GM19438 (cell line): Measurements from ENCODE around the gene SH3D21.

Experiments
- ATAC-seq: cut with Tn5 transposase; IDR thresholded peaks from one replicate; pipeline ENCODE4 v1.9.1; 2021; ENCODE audit warnings: low read depth; ENCODE audit not compliant: unreplicated experiment

The SH3D21 gene

DNA sequence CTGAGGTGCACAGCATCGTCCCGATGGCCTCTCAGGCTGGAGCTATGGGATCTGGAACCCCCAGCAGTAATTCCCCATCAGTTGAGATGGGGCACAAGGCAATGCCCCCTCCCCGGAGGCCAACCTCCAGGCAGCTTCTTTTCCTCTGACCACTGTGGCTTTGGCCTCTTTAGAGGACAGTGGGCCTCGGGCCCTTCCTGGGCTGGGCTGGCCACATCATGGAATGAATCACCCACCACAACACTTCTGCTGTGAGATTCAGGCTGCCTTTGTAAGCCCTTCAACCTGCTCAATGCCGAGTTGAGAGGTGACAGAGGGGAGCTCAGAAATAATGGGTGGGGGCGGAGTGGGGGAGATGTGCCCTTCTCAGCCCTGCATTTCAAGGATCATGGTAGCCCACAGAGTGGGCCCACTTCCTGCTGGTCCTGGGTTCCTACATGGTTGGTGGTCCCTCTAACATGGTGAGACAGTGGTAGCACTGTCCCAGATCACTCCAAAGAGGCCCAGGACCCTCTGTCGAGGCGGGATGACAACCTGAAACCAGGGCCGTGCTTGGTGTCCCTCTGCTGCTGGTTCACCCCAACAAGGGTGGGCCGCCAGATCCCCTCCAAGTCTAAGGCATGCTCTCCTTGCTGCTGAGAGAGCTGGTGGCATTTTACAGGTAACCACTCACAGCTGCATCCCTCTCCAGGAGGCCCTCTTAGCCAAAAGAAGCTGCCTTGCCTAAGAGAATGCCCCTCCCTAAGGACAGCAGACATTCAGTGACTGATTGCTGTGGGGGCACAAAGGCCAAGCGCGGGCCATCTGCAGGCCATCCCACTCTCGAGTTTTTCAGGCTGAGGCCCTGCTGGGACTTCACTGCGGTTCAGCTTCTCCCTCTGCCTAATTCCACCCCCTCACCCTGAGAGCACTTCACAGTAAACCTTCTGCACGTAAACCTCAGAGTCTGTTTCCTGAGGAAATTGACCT lies 47.0 kb downstream of the SH3D21 start:
- ATAC-seq = no peak

DNA sequence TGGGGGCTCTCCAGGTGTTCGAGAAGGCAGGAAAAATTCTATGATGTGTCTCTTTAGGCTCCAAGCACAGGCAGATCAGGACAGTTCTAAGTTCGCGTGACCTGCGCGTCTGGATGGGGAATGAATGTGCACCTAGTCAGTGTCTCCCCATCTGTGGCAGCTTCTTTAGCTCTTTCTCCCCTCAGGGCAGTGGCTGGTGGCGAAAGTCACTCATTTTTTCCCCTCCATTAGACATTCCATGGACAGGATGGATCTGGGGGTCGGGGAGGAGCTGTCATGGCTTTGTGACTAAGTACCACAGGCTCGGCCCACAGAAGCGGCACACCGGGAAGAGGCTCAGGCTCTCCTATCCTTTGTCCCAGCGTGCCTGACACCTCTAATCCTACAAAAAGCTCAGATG lies 48.3 kb downstream of the SH3D21 start:
- ATAC-seq = no peak

DNA sequence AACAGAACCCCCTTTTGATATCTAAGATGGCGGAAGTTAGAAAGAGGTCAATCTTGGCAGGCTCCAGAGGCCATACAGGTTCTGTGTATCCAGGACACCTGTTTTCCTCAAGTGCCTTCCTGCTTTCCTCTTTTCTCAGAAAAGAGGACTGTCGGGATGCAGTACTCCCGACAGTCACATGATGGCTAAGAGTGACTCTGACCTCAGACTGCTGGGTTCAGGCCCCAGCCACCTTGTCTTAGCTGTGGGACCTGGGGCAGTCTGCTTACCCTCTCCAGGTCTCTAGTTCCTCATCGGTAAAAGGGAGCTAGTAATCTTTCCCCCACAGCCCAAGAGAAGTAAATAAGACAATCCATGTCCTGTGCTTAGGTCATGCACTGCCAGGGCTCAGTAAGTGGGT lies 49.6 kb downstream of the SH3D21 start:
- ATAC-seq = no peak

DNA sequence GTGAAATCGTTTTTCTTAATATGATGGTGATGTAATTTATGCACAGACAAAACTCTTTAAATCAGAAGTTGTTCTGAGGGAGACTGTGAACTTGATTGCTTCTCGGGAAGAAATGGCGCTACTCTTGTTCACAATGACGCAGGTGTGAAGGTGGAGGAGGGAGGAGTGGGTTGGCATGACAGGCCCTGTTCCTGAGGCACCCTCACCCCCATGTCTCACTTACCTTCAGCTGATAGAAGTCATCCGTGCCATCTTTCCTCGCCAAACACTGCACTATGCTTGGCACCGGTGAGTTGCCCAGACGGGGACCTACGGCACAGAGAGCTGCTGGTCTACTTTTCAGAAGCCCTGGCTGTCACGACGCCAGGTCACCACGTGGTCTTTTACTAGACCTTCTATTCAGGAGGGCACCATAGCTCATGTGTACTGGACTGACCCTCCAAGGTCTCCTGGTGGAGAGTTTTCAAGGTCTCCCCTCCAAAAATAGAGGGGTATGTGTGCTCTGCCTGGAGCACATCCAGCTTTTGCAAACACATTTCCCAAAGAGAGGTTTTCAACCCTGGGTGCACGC lies 52.4 kb downstream of the SH3D21 start:
- no peak for ATAC-seq

DNA sequence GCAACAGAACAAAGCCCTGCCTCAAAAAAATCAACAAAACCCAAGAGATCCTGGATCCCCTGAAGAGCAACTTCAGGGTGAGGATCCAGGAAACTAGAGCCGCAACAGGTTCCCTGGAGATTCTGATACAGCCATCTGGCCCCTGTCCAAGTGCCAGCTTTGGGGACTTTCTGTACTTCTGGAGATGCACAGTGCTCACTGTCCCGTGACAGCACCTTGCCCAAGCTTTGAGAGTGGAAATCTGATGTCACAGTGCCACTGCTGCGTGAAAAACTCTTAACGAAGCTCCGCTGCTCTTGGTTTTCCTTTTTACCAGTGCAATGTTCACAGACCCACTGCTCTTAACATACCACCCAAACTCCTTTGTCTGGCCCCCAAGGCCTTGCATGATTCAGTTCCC lies 53.2 kb downstream of the SH3D21 start:
- ATAC-seq = no peak

DNA sequence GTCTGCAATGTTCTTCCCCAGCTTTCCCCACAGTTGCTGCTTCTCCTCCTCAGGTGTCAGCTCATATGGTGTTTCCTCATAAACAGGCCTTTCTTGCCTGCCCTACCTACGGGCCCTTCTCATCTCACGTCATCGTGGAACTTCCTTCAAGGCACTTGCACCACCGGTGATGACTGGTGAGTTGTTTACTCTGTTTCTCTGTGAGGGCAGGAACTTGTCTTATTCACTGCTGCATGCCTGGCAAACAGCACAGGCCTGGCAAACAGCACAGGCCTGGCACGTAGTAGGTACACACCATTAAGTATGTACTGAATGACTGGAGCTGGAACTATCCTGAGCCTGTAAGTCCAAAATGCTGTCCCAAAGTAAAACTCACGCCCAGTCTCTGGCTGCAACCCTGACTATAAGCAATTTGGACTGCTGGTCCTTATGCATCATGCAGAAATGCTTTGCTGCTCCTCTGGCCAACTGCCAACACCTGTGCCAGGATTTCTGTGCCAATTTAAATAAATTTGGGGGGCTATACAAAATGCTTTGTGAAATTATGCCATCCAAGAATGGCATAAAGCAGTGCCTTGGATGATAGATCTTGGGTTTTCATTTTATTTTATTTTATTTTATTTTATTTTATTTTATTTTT lies 53.9 kb downstream of the SH3D21 start:
- ATAC-seq = no peak

DNA sequence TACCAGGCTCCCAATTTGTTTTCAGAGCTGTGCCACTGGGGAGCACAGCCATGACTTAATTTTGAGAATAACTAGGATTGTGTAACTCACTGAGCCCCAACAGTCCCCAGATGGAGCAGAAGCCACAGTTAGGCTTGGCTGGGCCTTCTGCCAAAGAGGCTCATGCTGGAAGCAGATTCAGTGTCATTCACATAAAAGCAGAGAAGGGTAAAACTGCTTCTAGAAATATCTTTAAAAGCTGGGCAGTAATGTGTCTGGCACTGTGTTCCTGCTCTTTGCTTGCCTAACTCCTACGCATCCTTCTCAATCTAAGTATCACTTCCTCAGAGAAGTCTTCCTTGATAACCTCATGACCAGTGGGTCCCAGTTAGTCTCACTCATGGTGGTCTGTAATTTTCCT lies 59.2 kb downstream of the SH3D21 start:
- ATAC-seq = no peak

DNA sequence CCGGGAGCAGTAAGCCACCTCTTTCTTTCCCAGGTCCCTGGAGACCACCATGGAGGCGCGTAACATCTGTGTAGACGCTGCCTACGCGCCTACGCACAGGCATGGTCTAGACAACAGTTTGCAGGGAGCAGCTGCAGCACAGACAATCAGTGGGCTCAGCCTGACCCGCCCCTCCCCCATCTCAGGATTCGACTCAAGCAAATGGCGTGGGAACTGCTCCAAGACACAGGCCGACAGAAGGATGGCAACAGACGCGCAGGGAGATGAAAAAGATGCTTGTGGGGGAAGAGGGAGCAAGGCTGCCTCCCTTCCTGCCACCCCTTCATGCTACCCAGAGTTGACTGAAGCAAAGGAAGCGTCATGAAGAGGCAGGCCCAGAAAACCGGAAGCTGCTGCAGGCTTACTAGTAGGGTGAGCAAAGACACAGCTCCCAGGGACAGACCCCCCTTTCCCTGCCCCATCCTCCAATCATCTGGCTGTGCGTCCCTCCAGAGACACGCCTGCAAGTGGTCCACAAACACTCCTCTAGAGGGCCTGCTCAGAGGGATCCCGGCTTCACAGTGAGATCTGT lies 60.0 kb downstream of the SH3D21 start:
- no peak for ATAC-seq

DNA sequence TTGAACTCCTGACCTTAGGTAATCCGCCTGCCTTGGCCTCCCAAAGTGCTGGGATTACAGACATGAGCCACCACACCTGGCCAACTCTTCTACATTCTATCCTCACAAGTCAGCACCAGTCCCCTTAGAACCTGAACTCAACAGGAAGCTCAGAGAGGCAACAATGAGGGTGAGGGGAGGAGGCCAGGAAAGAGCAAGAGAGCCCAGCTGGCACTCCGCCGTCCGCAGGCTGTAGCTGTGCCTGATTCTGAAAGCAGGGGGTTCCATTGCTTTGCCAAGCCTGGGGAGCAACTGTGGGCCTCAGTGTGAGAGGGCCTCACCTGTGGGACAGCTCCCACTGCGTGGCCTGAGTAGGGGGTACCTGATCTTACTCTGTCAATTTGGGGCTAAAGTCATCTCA lies 60.9 kb downstream of the SH3D21 start:
- ATAC-seq = no peak

DNA sequence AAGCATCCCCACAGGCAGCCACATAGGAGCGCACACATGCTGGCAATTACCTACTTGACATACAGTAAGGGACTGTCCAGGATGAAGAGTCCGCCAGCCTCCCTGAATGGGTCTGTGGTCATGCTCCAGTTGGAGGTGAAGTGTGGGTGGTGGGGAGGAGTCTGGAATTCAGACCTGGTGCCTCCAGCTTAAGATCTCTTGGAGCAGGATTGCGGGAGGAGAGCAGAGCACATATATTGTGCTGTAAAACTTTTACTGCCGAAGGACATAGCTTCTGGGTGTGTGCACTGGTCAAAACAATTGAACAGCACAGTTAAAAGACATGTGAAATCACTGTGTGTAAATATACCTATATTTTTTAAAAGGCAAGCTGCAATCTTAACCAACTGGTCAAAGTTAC lies 61.6 kb downstream of the SH3D21 start:
- no peak for ATAC-seq

DNA sequence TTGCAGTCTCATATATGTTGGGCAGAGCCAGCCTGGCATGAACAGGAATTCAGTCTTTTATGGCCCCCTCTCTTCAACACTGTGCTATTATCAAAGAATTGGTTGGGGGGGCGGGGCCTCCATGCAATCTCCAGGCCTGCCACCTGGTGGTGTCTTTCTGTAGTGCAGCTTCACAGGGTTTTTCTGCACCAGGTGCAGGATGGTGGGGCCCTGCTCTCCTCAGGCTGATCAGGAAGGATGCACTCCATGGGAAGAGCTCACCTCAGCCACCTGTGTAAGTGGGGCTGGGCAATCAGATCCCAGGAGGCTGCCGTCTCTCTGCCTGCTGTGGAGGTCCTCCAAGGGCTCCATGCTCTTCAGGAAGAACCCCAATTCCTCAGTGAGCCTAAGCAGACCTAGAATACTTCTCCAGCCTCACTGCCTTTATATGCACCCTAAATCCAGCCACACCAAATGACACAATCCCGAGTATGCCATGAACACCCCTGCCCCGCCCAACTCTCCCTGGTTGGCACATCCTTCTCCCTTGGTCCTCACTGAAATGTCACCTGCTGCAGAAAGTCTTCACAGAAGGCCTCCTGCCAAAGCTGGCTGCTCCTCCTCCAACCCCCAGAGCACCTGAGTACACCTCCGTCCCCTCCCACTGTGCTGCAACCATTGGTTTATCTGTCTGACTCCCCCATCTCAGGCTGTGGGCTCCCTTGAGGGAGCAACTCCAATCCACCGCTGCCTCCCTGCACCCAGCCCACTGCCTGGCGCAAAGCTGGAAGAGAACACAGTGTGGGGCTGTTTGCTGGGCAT lies 63.1 kb downstream of the SH3D21 start:
- ATAC-seq = no peak
